GM18519 (cell line): ENCODE results near the gene CFB.
"Not testable (repeated sequence)": the region's sequence is repeated elsewhere in the genome, so short reads cannot be mapped to it uniquely, and the experiment has no call there.

ENCODE experiments used
- ATAC-seq: cut with Tn5 transposase; IDR thresholded peaks from one replicate; pipeline ENCODE4 v1.9.1; 2021; ENCODE audit warnings: mild to moderate bottlenecking, moderate library complexity; ENCODE audit not compliant: unreplicated experiment, low FRiP score

CFB gene

GRCh38 chr6:31945507-31946369, at the start of gene CFB:
CFB (plus strand) TSS chr6:31946095; CDS start chr6:31946222, 127 bp downstream.
- ATAC-seq = no peak

DNA sequence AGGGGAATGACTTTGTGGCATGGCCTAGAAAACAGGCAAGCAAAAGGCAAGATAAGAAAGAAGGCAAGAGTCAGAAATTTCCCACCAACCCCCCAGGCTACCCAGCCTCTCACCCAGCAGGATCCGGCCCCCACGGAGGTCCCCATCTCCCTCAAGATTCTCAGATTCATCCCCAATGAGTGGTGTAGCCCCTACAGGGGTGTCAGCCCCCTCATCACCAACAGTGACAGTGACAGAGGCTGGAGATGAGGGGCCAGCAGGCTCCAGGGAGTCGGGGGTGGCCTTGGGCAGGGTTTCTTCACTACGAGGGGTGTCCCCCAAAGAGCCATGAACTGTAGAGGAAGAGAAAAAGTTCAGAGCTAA, 49.4 kb upstream of the CFB start:
- no peak for ATAC-seq

GRCh38 chr6:31896856-31897611, 48.9 kb upstream of the CFB start:
- no peak for ATAC-seq

DNA sequence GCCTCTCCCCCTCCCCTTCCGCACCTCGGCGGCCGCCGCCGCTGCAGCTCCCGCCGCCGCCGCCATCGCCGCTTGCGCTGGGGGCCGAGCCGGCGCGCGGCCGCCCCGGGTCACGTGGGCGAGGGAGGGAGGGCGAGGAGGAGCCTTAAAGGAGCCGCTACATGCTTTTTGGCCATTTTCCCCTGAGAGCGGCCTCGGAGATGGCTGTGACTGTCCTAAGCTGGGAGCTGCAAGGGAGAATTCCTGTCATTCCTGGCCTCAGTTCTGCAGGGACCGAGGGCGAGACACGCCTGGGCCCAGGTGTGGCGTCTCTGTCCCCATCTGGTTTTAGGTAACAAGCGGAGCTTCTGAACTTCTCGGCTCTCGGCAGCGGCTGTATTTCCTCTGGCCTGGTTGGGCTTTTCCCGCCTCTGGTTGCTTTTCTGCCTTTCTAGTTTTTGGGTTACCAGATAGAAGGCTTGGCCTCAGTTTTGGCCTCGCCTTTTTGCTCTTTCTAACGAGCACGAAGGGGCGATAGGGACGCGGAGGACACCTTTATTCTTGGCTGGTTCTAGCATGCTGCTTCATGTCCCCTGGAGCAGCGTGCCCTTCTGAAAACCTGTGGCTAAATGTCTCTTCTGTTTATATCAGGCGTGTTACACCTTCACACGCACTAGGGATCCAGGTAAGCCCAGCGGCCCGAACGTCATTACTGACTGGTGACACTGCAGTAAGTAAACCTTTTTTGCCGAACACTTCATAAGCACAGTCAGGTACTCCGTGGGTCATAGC, 48.1 kb upstream of the CFB start, which contains the start of gene EHMT2:
EHMT2 (minus strand) TSS at position 87 of the 771 bp plus-strand sequence; CDS start at position 66, 21 bp downstream.
- no peak for ATAC-seq

DNA sequence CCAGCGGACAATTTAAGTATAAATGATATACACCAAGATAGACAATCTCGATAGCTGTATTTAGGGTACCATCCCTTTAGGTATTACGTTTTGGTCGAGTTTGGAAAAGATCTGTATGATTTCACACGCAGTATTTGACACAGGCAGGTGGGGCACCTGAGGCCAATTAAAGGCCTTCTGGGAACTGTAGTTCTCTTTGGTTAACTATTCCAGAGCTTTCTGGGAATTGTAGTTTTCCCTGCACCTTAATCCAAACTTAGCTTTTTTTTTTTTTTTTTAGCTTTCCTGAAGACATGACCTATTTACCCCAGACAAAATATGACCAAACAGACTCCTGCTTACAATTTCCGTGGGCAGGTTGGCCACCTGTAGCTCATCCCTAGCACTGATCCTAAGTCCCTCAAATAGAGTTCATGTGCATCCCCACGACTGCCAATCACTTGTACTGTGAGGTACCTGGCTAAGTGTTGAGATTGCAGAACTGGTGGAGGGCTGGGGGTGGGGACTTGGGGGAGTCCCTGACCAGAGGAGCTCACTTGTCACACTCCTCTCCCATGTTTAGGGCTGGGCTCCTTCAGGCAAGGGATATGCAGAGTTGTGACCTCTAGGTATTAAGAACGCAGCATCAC, 47.4 kb upstream of the CFB start:
- no peak for ATAC-seq

GRCh38 chr6:31899215-31899614, 46.7 kb upstream of the CFB start:
- no peak for ATAC-seq

GRCh38 chr6:31899882-31900722, 45.8 kb upstream of the CFB start:
- ATAC-seq = no peak

GRCh38 chr6:31900917-31901414, 44.9 kb upstream of the CFB start:
- no peak for ATAC-seq

DNA sequence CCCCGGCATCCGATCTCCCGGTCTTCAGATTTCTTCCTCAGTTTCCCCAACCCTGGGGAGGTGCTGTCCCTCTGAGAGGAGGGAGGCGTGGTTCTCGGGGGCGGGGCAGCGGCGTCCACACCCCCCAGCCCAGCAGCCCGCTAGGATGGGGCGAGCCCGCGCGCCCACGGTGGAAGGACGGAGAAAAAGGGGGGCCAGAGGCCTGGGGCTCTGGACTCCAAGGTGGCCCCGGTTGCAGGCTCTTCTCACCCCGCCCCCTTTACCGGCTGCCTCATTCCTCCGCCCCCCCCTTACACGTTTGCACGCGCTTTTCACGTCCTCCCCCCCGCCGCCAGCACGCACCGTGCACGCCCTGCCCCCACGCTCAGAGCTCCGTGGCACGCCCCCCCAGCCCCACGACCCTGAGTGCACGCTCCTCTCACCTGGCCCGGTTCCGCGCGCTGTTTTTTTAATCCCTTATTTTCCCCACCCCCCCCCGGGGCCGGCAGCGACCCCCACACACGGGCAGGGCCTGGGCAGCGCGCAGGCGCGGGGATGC, 44.4 kb upstream of the CFB start:
- no peak for ATAC-seq

DNA sequence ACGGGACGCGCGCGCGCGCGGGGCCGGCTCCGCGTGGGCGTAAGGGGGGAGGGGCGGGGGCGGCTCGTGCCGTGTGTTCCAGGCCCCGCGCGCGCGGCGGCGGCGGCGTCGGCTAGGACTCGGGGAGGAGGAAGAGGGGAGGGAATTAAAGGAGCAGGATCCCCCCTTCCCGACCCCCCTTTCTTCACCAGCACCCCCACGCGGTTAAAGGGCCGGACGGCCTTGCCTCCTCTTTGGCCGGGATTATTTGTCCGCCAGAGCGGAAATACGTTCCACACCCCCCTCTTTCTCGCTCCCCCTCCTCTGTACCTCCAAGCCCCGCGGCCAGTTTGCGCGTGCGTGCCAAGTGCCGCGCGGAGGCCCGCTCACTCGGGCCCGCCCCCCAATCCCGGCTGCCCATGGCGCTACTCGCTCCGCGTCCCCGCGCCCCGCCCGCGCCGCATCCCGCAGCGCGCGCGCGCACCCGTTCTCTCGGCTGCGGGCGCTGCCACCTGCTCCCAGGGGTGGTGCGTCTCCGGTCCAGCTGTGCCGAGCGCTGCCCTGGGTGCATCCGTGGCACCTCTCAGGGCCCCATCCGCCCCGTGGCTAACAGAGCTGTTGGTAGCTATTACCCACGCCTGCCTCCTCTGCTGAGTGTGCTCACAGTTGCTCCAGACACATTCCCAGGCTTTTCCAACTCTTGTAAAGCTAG, 43.8 kb upstream of the CFB start, which contains the start of gene ZBTB12:
ZBTB12 (minus strand) TSS at position 134 of the 691 bp plus-strand sequence. CDS start 781 bp downstream, outside the sequence.
- ATAC-seq = peak; percentile 43

- ATAC-seq = no peak
These were observed 41.9 kb upstream of the CFB start for GRCh38 chr6:31903957-31904356.

GRCh38 chr6:31905041-31905440, 40.9 kb upstream of the CFB start:
- no peak for ATAC-seq

DNA sequence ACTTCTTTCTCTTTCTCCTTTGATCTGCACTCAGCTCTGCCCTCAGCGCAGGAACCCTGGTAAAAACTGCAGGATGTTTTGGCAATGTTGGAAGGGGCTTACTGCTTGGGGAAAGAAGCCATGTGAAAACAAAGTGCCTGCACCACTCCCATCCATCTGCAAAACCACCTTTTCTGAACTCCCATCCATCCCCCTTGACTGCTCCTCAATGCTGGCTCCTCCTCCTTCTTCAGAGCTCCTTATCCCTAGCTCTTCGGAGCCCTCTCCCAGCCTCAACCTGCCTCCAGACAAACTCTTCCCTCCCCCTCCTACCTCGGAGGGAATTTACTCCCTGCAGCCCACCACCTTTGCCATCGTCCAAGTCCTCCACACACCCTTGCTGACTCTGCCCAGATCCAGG, 39.8 kb upstream of the CFB start:
- no peak for ATAC-seq

- ATAC-seq = not testable (repeated sequence)
These were observed 39.2 kb upstream of the CFB start for GRCh38 chr6:31906727-31907126.

- no peak for ATAC-seq
These were observed 38.6 kb upstream of the CFB start for GRCh38 chr6:31907158-31907813.

- not testable (repeated sequence) for ATAC-seq
These were observed 37.6 kb upstream of the CFB start for GRCh38 chr6:31908255-31908654.

DNA sequence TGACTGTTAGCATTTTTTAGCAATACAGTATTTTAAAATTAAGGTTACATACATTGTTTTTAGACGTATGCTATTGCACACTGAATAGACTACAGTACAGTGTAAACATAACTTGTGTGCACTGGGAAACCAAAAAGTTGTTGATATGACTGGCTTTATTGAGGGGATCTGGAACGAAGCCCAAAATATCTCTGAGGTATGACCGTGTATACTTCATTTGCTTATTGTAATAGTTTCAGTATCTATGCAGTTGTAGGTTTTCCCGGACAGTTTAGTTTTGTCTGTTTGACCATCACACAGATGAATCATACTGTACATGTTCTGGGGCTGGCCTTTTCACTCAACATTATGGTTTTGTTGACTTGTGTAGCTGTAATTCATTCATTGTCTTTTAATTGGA, 37.1 kb upstream of the CFB start:
- no peak for ATAC-seq

GRCh38 chr6:31909298-31909697, 36.6 kb upstream of the CFB start:
- not testable (repeated sequence) for ATAC-seq
